HepG2 (cell line): ENCODE results near the gene ZNF492.

Experiments
- ELF4 ChIP-seq: sonication (generic); formaldehyde crosslinking; IDR thresholded peaks from 2 replicates; pipeline ENCODE4 v1.5.0; 2020; ENCODE audit warnings: missing genetic modification reagents, mild to moderate bottlenecking, moderate library complexity, borderline replicate concordance
- MYNN ChIP-seq: sonication (generic); formaldehyde crosslinking; IDR thresholded peaks from 2 replicates; pipeline ENCODE4 v1.4.0; 2020; ENCODE audit warnings: mild to moderate bottlenecking, low read depth, missing genetic modification reagents

DNA sequence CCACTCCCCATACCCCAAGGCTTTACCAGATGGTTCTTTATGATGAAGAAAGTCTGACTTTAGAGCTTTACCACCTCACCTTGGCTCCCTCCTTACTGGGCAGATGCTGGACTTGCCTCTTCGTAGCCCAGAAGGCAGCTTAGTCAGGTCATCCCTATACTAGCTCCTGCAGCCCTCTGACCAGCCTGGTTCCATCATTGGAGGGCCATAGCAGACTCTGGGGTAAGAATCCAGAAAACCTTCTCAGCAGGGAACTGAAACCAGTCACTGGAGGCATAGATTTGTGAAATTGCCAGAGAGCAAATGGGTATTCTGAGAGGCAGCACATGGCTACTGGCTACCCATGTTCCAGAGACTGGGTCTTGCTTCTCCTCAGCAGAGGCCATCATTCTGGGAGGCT, 21.8 kb upstream of the ZNF492 start:
- TF ChIP-seq ELF4 (CRISPR knock-in tag) (no peak), MYNN (CRISPR knock-in tag) (no peak)
